DMS53 treated with DMSO at 0.1 percent for 48 hours (cell line): ENCODE data around the gene ARMH3.
A peak's percentile ranks its signal among the peaks of the same experiment; 100 is the strongest.

Experiments
- DNase-seq: peaks from one replicate; lab custom pipeline; 2025; ENCODE audit not compliant: unreplicated experiment; lab: John Stamatoyannopoulos, UW

The ARMH3 gene

GRCh38 chr10:101834341-101834740 lies 221.6 kb downstream of the ARMH3 start:
- no peak for DNase-seq

GRCh38 chr10:101833466-101833865 lies 222.5 kb downstream of the ARMH3 start:
- no peak for DNase-seq

GRCh38 chr10:101832325-101832771 lies 223.6 kb downstream of the ARMH3 start:
- no peak for DNase-seq

- DNase-seq: no peak
Measured at GRCh38 chr10:101831169-101831811, 224.7 kb downstream of the ARMH3 start.

GRCh38 chr10:101830322-101831168 lies 225.4 kb downstream of the ARMH3 start:
- DNase-seq: peak; percentile 72

- DNase-seq: no peak
Measured at GRCh38 chr10:101829561-101830315, 226.2 kb downstream of the ARMH3 start.

GRCh38 chr10:101828766-101829551 lies 227.0 kb downstream of the ARMH3 start:
- DNase-seq: no peak

- no peak for DNase-seq
Measured at GRCh38 chr10:101827919-101828600, 227.9 kb downstream of the ARMH3 start.

- no peak for DNase-seq
Measured at GRCh38 chr10:101826852-101827434, 229.0 kb downstream of the ARMH3 start.

- no peak for DNase-seq
Measured at GRCh38 chr10:101824736-101825135, 231.2 kb downstream of the ARMH3 start.

GRCh38 chr10:101818872-101819633 lies 236.9 kb downstream of the ARMH3 start:
- DNase-seq: peak; percentile 52

- DNase-seq: peak; percentile 98
Measured at GRCh38 chr10:101818119-101818871, 237.7 kb downstream of the ARMH3 start, which contains the start of gene OGA. Gene OGA, minus strand, starts transcription at chr10:101818444. Its CDS starts 422 bp downstream, at chr10:101818022.

GRCh38 chr10:101817337-101818118 lies 238.4 kb downstream of the ARMH3 start:
- DNase-seq: no peak

GRCh38 chr10:101816913-101817336 lies 239.0 kb downstream of the ARMH3 start:
- no peak for DNase-seq

GRCh38 chr10:101816376-101816775 lies 239.6 kb downstream of the ARMH3 start:
- DNase-seq: no peak

GRCh38 chr10:101814466-101815071 lies 241.4 kb downstream of the ARMH3 start:
- DNase-seq: no peak

- DNase-seq: no peak
Measured at GRCh38 chr10:101812606-101813005, 243.4 kb downstream of the ARMH3 start.
